GM19324 (cell line): Measurements from ENCODE around the gene MRPL12.

Experiments
- ATAC-seq: cut with Tn5 transposase; IDR thresholded peaks from one replicate; pipeline ENCODE4 v1.9.1; 2021; ENCODE audit warnings: mild to moderate bottlenecking, moderate library complexity; ENCODE audit not compliant: unreplicated experiment, low FRiP score

The MRPL12 gene

GRCh38 chr17:81681672-81682071, 21.5 kb upstream of the MRPL12 start:
- no peak for ATAC-seq

GRCh38 chr17:81682565-81683207, 20.5 kb upstream of the MRPL12 start:
- ATAC-seq: no peak

GRCh38 chr17:81683208-81683583, 20.0 kb upstream of the MRPL12 start:
- ATAC-seq: no peak

- ATAC-seq: peak; percentile 96
Measured at GRCh38 chr17:81683584-81684441, 19.4 kb upstream of the MRPL12 start, which contains the start of the genes ARL16 and HGS. TSS of gene ARL16 (minus strand) at chr17:81683797. CDS start at chr17:81683753, 44 bp downstream. TSS of gene HGS (plus strand) at chr17:81684011. CDS start at chr17:81684067, 56 bp downstream.

- no peak for ATAC-seq
Measured at GRCh38 chr17:81684442-81684911, 18.7 kb upstream of the MRPL12 start.

GRCh38 chr17:81685108-81685507, 18.1 kb upstream of the MRPL12 start:
- ATAC-seq: no peak

GRCh38 chr17:81686614-81687013, 16.6 kb upstream of the MRPL12 start:
- ATAC-seq: no peak

- no peak for ATAC-seq
Measured at GRCh38 chr17:81687770-81688541, 15.2 kb upstream of the MRPL12 start.

- ATAC-seq: no peak
Measured at GRCh38 chr17:81688616-81689015, 14.6 kb upstream of the MRPL12 start.

- ATAC-seq: no peak
Measured at GRCh38 chr17:81690066-81690465, 13.1 kb upstream of the MRPL12 start.

- ATAC-seq: no peak
Measured at GRCh38 chr17:81690549-81690948, 12.6 kb upstream of the MRPL12 start.

- no peak for ATAC-seq
Measured at GRCh38 chr17:81691196-81691595, 12.0 kb upstream of the MRPL12 start.

- no peak for ATAC-seq
Measured at GRCh38 chr17:81691608-81692007, 11.6 kb upstream of the MRPL12 start.

GRCh38 chr17:81693509-81694210, 9.5 kb upstream of the MRPL12 start:
- ATAC-seq: no peak

- no peak for ATAC-seq
Measured at GRCh38 chr17:81694810-81695209, 8.4 kb upstream of the MRPL12 start.

GRCh38 chr17:81695211-81695610, 8.0 kb upstream of the MRPL12 start:
- ATAC-seq: no peak

- no peak for ATAC-seq
Measured at GRCh38 chr17:81695801-81696200, 7.4 kb upstream of the MRPL12 start.

GRCh38 chr17:81696218-81696941, 6.8 kb upstream of the MRPL12 start:
- no peak for ATAC-seq

GRCh38 chr17:81697261-81698044, 5.7 kb upstream of the MRPL12 start:
- no peak for ATAC-seq
